Measurements from ENCODE around the gene LCE2C.

The LCE2C gene

GRCh38 chr1:152725261-152725660 is 50.2 kb downstream of the LCE2C start:
- DNase-seq (ENCODE audit: low read depth), result no peak
